ENCODE results near the gene LONRF2.
A peak's percentile ranks its signal among the peaks of the same experiment; 100 is the strongest.

The LONRF2 gene

GRCh38 chr2:100301881-100302584, 20.3 kb downstream of the LONRF2 start:
- DNase-seq (ENCODE audit: low read depth in 2 of 2) = no peak

- DNase-seq (ENCODE audit: low read depth in 2 of 2) = no peak
Measured at GRCh38 chr2:100299548-100299947, 22.8 kb downstream of the LONRF2 start.

DNA sequence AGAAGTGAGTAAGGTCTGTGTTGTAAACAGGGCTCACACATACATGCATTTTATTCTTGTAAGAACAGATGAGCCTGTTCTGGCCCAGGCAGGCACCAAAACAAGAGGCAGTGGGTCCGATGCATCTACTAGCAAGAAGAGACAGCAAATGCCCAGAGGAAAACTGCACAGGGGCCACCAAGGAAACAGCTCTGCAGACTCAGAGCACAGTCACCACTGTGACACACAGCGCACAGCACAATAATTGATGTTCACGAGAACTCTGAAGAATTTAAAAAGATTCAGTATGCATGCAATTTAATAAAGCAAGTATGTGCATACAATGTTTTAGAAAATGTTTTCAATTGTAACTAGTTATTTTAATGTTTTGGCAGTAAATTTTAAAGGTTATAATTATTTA, 24.8 kb downstream of the LONRF2 start:
- no peak for DNase-seq (ENCODE audit: low read depth in 2 of 2)

DNA sequence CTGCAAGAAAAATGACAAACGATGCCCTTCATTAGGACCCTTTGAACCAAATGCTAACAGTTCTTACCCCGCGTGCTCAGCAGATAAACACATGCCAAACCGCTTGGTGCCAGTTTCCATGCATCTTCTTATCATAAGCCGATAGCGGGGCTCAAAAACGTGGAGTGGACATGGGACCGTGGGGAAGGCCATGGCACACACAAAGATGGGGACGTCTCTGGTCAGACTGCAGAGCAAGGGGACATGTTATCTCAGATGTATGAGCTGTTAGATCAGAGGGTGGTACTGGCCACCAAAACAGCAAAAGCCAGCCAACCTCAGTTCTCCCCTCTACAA, 28.2 kb downstream of the LONRF2 start:
- no peak for DNase-seq (ENCODE audit: low read depth in 2 of 2)

GRCh38 chr2:100293341-100294161, 28.8 kb downstream of the LONRF2 start:
- no peak for DNase-seq (ENCODE audit: low read depth in 2 of 2)

- DNase-seq (ENCODE audit: low read depth in 2 of 2) = peak; percentile 29 to 33
Measured at GRCh38 chr2:100292022-100292580, 30.2 kb downstream of the LONRF2 start.

DNA sequence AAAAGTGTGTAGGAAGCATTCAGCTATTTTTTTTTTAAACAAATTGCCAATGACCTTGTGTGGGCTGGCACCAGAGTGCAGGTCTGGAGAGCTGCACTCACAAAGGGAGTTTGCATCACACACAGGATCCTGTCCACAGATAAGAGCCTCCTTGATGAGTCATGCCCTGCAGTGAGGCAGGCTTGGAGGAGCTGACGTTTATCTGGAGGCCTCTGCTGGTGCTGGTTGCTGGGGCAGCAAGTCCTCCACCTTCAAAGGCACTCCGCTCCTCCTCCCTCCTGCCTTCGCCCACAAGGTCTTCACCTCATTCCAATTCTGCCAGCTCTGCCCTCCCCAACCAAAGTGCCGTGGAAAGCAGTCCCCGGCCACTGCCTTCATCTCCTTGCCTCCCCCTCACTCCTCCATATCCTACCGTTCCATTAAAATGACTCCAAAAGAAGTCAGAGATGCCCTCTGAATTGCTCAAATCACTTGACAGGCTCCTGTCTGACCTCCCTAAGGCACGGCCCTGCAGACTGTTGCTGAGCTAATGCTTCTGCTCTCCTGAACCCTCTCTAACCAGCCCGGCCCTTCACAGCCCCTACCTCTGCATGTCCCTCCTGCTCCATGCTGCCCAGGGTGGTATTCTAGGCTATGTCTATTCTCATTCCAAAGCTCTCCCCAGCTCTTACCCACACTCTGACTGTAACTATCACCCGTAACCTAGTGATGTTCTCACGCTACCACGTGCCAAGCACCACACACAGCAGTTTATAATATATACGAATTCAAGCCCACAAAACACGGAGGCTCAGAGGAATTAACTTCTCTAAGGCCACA, 30.9 kb downstream of the LONRF2 start:
- DNase-seq (ENCODE audit: low read depth in 2 of 2) = peak; percentile 35 to 47

GRCh38 chr2:100290718-100291151, 31.6 kb downstream of the LONRF2 start:
- DNase-seq (ENCODE audit: low read depth in 2 of 2) = no peak

DNA sequence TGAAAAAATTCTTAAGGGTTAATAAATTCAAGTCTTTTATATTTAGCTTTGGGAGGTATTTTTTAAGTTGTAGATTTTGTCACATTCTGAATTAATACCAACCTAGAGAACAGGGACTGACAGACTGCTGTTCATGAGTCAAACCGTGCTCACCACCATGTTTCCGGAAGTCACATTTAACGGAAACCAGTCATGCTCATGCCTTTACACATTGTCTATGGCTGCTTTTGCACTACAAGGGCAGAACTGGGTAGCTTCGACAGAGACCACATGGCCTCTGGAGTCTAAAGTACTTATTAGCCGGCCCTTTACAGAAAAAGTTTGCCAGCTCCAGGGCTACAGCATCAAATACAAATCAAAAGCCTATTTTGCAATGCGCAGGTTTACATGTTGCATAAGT, 33.3 kb downstream of the LONRF2 start:
- no peak for DNase-seq (ENCODE audit: low read depth in 2 of 2)

- DNase-seq (ENCODE audit: low read depth in 2 of 2) = no peak
Measured at GRCh38 chr2:100286318-100286717, 36.0 kb downstream of the LONRF2 start.

DNA sequence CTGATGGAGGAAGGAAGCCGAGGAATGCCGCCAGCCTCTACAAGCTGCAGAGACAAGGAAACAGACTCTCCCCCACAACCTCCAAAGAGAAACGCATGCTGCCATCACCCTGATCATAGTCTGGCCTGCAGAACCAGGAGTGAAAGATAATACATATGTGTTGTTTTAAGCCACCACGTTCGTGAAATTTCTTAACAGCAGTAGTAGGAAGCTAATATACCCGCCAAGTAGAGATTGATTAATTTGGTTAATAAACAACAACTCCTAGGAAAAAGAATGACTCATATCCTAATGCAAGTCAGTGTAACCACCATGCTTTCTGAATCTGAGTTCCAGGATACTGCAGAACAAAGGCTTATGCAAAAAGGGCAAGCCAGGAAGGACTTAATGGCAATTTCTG, 36.6 kb downstream of the LONRF2 start:
- no peak for DNase-seq (ENCODE audit: low read depth in 2 of 2)

- DNase-seq (ENCODE audit: low read depth in 2 of 2) = no peak
Measured at GRCh38 chr2:100285011-100285410, 37.3 kb downstream of the LONRF2 start.

DNA sequence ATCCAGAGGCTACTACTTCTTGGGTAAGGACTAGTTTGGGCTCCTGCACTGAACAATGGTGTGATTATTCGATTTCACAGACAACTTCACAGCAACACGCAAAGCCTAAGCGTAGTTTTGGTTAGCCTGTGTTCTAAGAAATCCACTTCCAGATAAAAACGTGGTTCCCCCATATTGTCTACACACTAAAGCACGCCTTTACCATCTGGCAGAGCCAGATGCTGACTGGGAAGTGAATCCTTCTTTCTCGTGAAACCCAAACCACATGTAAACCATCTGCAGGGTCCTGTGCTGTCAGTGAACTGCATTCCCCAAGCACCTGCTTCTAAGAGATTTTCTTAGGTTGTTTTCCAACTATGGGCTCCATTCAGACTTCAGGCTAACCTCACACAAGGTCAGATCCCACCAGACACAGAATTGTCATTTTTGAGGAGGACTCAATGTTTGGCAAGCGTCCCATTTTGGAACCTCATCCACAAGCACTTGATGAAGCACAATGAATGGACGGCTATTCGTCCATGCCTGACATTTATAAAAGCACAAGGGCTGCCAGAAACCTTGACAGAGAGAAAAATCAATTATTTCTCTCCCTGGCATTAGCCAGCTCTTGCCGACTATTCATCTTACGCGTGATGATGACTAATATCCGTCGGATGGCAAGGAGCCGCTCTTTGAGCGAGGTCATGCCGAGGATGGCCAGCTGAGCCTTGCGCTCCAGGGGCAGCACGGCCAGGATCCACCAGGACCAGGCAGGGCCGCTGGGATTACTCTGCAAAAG, 38.4 kb downstream of the LONRF2 start:
- no peak for DNase-seq (ENCODE audit: low read depth in 2 of 2)

DNA sequence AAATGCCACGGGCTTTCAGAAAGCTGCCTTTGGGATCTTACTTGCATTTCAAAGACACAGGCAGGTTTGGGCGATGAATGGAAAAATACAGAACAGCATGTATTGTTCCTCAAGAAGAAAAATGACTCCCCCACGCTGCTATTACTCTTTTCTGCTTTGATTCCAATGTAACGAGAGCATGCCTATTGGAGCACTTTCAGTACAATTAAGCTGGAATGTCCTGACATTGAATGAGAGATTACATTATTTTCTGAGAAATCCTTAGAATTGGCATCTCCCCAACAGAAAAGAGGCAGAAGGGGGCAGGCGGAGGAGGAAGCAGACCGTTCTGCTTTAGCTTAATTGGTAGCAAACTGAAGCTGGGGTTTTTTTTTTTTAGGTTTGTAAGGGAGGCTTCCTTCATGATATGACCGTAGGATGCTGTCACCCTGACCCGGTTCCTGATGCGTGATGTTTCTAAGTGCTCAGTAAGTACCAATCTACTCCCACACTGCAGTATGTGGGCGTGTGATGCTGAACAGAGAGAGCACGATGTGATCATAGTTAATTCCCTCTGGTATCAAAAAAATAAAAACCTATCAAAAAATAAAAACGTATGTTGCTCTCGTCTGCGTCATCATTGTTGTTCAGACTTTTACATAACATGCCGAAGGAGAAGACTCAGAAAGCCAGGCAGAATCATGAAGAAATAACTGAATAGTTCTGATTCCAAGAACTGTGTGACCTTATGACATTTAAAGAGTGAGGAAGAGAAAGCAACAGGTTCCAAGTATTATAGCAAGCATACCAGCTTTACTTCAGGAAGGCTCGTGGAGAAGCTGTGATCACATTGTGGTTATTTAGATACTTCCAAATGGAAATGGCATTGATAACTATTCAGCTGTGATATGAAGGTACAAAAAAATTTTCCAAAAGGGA, 40.5 kb downstream of the LONRF2 start:
- no peak for DNase-seq (ENCODE audit: low read depth in 2 of 2)

GRCh38 chr2:100279586-100280534, 42.4 kb downstream of the LONRF2 start:
- no peak for DNase-seq (ENCODE audit: low read depth in 2 of 2)

DNA sequence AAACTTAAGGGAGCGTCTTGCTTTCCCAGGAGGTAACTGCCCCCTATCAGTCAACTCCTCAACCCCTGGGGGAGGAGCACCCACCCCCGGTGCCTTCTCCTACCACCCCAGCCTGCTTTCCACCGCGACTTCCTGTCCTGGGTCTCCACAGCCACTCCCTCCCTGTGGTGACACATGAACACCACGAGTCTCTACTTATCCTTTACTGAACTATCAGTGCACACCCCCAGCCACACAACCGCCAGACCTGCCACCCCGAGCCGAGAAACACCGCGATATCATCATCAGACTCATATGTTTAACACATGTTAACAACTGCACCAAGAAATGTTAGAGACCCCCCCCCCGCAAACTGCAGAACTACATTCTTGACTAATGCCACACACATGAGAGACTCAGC, 43.3 kb downstream of the LONRF2 start:
- DNase-seq (ENCODE audit: low read depth in 2 of 2) = no peak

DNA sequence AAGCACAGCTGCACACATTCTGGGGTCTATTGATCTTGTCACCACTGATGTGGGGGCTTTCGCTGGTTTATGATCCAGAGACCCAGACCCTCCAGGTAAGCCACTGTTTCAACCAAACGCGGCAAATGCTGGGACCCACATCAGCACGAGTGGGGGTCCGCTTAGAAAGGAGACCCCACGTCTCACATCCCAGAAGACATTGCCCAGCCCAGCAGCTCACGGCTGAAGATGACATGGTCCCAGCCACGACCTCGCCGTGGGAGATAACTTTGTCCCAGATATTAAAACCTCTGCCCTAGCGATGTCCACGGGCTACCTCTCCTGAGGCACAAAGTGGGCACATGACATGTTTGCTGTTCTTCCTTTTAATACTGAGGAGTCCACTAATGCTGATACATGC, 43.8 kb downstream of the LONRF2 start:
- no peak for DNase-seq (ENCODE audit: low read depth in 2 of 2)

GRCh38 chr2:100277540-100278207, 44.6 kb downstream of the LONRF2 start:
- DNase-seq (ENCODE audit: low read depth in 2 of 2) = no peak

DNA sequence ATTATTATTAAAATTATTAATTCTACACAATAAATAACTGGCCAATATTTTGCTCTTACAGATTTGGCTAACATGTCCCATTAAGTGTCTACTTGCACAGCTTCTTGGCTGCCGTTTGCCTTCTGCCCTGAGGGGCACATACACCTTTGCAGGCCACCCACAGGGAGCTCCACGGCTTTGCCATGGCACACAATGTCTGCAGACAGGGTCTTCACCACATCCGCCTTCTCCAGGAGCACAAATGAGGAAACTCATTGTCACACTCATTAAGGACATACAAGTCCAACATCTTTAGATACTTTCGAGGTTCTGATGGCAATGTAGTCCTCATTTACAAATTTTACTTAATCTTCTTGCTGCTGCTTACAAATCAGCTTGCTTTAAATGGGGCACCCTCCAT, 45.6 kb downstream of the LONRF2 start:
- DNase-seq (ENCODE audit: low read depth in 2 of 2) = no peak
